Stimulated activated CD8-positive, alpha-beta memory T cell treated with anti-CD3 and anti-CD28 coated beads, Interleukin-4, amount 100 ng/mL, for 48 hours (primary cell): ENCODE results near the gene GPI.
A peak's percentile ranks its signal among the peaks of the same experiment; 100 is the strongest.
"Not testable (repeated sequence)": the region's sequence is repeated elsewhere in the genome, so short reads cannot be mapped to it uniquely, and the experiment has no call there.

Experiments
- DNase-seq: peaks from one replicate; pipeline ENCODE4 v3.0.0-alpha.2; 2020

GPI gene

DNA sequence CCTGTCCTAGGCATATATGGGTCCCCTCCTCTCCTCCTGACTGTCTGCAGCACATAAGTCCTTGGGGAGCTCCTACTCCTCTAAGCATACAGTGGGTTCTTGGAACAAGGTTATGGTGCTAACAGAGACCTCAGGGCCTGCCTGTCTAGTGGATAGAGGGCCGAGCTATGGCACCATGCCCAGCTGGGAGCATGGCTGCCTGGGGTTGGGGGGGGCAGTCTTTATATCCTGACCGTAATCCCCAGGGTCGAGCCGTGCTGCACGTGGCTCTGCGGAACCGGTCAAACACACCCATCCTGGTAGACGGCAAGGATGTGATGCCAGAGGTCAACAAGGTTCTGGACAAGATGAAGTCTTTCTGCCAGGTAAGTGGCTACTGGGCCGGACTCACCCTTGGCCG, 3.3 kb downstream of the GPI start:
- no peak for DNase-seq

GRCh38 chr19:34369166-34369565, 4.2 kb downstream of the GPI start:
- DNase-seq, result not testable (repeated sequence)

DNA sequence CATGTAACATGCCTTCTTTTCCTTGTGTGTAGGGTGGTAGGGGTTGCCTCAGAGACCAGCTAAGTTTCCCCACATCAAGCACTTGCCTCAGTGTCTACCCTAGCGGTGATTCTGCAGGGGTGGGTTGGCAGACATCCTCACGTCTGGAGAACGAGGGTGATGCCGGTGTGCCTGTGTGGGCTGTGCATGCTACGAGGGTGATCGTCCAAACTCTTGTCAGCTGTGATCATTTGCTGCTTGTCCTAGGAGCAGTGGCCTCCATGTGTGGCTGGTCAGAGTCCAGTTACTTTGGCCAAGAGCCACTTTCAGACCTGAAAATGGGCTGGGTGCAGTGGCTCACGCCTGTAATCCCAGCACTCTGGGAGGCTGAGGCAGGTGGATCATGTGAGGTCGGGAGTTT, 5.1 kb downstream of the GPI start:
- DNase-seq, result no peak

- no peak for DNase-seq
Measured at GRCh38 chr19:34370983-34371382, 6.0 kb downstream of the GPI start.

GRCh38 chr19:34373601-34374288, 8.7 kb downstream of the GPI start:
- DNase-seq, result no peak

DNA sequence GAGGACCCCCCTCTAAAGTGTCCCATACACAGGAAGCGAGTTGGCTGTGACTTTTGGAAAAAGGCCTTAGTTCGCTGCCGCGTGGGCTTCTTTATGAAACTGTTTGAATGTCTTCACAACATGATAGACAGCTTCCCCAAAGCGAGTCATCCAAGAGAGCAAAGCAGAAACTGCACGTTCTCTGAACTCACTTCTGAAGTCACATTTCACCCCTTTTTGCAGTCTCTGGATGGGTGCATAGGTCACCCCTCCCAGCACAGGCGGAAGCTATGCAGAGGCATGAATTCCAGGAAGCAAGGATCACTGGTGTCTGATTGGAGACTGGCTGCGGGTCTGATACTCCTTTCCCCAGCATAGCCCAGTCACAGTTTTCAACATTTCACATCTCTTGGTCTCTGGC, 10.6 kb downstream of the GPI start:
- DNase-seq, result no peak

GRCh38 chr19:34380639-34381241, 15.7 kb downstream of the GPI start:
- DNase-seq, result no peak

GRCh38 chr19:34381399-34382251, 16.6 kb downstream of the GPI start:
- DNase-seq, result no peak

- DNase-seq, result no peak
Measured at GRCh38 chr19:34382471-34382870, 17.5 kb downstream of the GPI start.

- no peak for DNase-seq
Measured at GRCh38 chr19:34383599-34383998, 18.6 kb downstream of the GPI start.

GRCh38 chr19:34386645-34387445, 21.8 kb downstream of the GPI start:
- DNase-seq, result no peak

GRCh38 chr19:34387446-34387810, 22.4 kb downstream of the GPI start:
- no peak for DNase-seq

DNA sequence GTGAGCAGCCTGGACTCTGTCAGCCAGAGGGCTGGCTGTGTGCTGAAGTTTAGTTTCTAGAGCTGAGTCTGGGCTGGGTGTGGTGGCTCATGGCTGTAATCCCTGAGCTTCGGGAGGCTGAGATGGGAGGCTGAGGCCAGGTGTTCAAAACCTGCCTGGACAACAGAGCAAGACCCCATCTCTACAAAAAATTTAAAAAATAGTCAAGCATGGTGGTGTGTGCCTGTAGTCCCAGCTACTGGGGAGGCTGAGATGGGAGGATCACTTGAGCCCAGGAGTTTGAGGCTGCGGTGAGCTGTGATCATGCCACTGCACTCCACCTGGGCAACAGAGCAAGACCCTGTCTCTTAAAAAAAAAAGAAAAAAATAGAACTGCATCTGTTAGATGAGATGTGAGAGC, 23.7 kb downstream of the GPI start:
- DNase-seq, result not testable (repeated sequence)

- DNase-seq, result no peak
Measured at GRCh38 chr19:34391813-34392212, 26.8 kb downstream of the GPI start.

- no peak for DNase-seq
Measured at GRCh38 chr19:34393031-34393430, 28.0 kb downstream of the GPI start.

GRCh38 chr19:34393629-34394028, 28.6 kb downstream of the GPI start:
- DNase-seq, result no peak

DNA sequence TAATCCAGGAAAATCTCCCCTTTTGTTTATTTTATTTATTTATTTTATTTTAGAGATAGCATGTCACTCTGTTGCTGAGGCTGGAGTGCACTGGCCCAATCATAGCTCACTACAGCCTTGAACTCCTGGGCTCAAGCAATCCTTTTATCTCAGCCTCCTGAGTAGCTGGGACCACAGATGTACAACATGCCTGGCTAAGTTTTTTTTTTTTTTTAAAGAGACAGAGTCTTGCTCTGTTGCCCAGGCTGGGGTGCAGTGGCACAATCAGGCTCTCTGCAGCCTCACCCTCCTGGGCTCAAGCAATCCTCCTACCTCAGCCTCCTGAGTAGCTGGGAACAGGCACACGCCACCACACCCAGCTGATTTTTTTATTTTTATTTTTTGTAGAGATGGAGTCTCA, 32.9 kb downstream of the GPI start:
- DNase-seq, result no peak

DNA sequence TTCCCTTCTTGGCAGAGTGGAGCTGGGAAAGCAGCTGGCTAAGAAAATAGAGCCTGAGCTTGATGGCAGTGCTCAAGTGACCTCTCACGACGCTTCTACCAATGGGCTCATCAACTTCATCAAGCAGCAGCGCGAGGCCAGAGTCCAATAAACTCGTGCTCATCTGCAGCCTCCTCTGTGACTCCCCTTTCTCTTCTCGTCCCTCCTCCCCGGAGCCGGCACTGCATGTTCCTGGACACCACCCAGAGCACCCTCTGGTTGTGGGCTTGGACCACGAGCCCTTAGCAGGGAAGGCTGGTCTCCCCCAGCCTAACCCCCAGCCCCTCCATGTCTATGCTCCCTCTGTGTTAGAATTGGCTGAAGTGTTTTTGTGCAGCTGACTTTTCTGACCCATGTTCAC, 34.9 kb downstream of the GPI start:
- DNase-seq, result no peak

DNA sequence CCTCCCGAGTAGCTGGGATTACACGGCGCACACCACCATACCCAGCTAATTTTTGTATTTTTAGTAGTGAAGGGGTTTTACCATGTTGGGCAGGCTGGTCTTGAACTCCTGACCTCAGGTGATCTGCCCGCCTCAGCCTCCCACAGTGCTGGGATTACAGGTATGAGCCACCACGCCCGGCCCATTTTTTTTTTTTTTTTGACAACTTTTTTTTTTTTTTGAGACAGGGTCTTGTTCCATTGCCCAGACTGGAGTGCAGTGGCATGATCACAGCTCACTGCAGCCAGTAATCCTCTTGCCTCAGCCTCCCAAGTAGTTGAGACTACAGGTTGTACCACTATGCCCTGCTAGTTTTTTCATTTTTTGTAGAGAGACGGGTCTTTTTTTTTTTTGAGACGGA, 35.8 kb downstream of the GPI start:
- DNase-seq, result not testable (repeated sequence)

GRCh38 chr19:34402074-34402600, 37.1 kb downstream of the GPI start:
- DNase-seq, result no peak

DNA sequence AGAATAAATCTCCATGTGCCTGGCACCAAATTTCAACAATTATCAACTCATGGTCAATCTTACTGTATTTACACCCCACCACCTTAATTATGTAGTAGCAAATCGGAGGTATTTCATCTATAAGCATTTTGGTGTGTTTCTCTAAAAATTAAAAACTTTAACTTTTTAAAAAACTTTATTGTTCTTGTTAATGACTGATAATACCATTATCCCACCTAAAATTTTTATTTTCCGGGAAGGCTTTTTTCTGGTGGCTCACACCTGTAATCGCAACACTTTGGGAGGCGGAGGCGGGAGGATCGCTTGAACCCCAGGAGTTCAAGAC, 38.8 kb downstream of the GPI start:
- no peak for DNase-seq

DNA sequence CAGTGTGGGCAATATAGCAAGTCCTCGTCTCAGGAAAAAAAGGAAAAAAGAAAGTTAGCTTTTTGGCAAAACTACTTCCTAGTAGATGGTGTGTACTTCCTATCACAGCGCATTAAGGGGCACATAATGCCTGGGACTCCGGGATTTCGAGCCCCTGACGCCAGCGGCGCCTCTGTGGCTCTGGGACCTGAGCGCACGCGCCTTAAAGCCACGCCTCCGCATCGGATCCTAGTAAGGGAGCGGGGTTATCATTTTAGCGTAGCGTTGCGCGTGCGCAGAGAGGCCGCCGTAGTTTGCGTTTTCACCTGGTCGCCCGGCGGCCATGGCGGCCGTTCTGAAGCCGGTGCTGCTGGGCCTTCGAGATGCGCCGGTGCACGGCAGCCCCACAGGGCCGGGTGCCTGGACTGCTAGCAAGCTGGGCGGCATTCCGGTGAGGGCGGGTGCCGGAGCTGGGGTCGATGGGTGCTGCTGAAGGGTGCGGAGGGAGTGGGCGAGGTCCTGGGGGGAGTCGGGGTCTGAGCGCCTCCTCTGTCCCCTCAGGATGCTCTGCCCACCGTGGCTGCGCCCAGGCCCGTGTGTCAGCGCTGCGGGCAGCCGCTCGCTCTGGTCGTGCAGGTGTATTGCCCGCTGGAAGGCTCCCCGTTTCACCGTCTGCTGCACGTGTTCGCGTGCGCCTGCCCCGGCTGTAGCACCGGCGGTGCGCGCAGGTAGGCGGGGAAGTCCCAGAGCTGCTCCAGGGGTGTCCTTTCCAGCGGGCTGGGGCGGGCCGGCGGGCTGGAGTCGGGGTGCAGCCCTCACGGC, 39.3 kb downstream of the GPI start, which contains the start of gene PDCD2L:
PDCD2L (plus strand) TSS at position 291 of the 801 bp plus-strand sequence; CDS start at position 323, 32 bp downstream.
- peak; percentile 96 for DNase-seq
